ENCODE data around the gene HSPB1. TPM values are rescaled to one million over a fixed set of nuclear protein-coding genes. Genes with fewer than 3 reads are reported as not detected.
A peak's percentile ranks its signal among the peaks of the same experiment; 100 is the strongest.

Gene HSPB1
- total and polyA plus RNA-seq, 2 donors, result 67.7 to 1,040 TPM

- Histone ChIP-seq H3K4me3 (ENCODE audit: low read length in 2 of 2) (no peak overlapping the region), H3K36me3 (ENCODE audit: control insufficient read depth in 2 of 2, insufficient read depth in 2 of 2, low read length in 1 of 2) (no peaks in the 10 kb centered on the region), H3K9me3 (ENCODE audit: control insufficient read depth in 2 of 2, insufficient read depth in 1 of 2, low read length in 1 of 2) (no peaks in the 10 kb centered on the region), H3K27me3 (ENCODE audit: control insufficient read depth in 2 of 2, insufficient read depth in 1 of 2, low read length in 1 of 2) (peaks cover 6 to 73% of the 10 kb centered on the region in 2 donors), H3K27ac (ENCODE audit: low read depth in 1 of 2, low read length in 1 of 2) (no peak overlapping the region), H3K4me1 (ENCODE audit: control insufficient read depth in 2 of 2, insufficient read depth in 2 of 2, low read length in 2 of 2) (peaks cover 0 to 11% of the 10 kb centered on the region in 2 donors)
- no peak for DNase-seq (ENCODE audit: low read depth in 6 of 9, low spot score in 9 of 9)
- WGBS, result 97% methylated on average over 5 of the region's 5 CpGs
Measured at GRCh38 chr7:76273503-76273902, 29.0 kb upstream of the HSPB1 start.

GRCh38 chr7:76278540-76278939, 23.9 kb upstream of the HSPB1 start:
- no peak for DNase-seq (ENCODE audit: low read depth in 6 of 9, low spot score in 9 of 9)
- WGBS, result 92% methylated on average over 1 of the region's 1 CpG
- H3K4me3 ChIP-seq (ENCODE audit: low read length in 2 of 2), result no peak overlapping the region
- H3K4me1 ChIP-seq (ENCODE audit: control insufficient read depth in 2 of 2, insufficient read depth in 2 of 2, low read length in 2 of 2), result peaks cover 2 to 8% of the 10 kb centered on the region in 2 donors
- H3K36me3 ChIP-seq (ENCODE audit: control insufficient read depth in 2 of 2, insufficient read depth in 2 of 2, low read length in 1 of 2), result no peaks in the 10 kb centered on the region
- H3K9me3 ChIP-seq (ENCODE audit: control insufficient read depth in 2 of 2, insufficient read depth in 1 of 2, low read length in 1 of 2), result peaks cover 0 to 1% of the 10 kb centered on the region in 2 donors
- peaks cover 32 to 83% of the 10 kb centered on the region in 2 donors for H3K27me3 ChIP-seq (ENCODE audit: control insufficient read depth in 2 of 2, insufficient read depth in 1 of 2, low read length in 1 of 2)
- no peak overlapping the region for H3K27ac ChIP-seq (ENCODE audit: low read depth in 1 of 2, low read length in 1 of 2)

GRCh38 chr7:76280408-76280807, 22.1 kb upstream of the HSPB1 start:
- peaks cover 2 to 6% of the 10 kb centered on the region in 2 donors for H3K4me1 ChIP-seq (ENCODE audit: control insufficient read depth in 2 of 2, insufficient read depth in 2 of 2, low read length in 2 of 2)
- peaks cover 46 to 91% of the 10 kb centered on the region in 2 donors for H3K27me3 ChIP-seq (ENCODE audit: control insufficient read depth in 2 of 2, insufficient read depth in 1 of 2, low read length in 1 of 2)
- H3K4me3 ChIP-seq (ENCODE audit: low read length in 2 of 2), result no peak overlapping the region
- DNase-seq (ENCODE audit: low read depth in 6 of 9, low spot score in 9 of 9), result no peak
- H3K9me3 ChIP-seq (ENCODE audit: control insufficient read depth in 2 of 2, insufficient read depth in 1 of 2, low read length in 1 of 2), result peaks cover 0 to 6% of the 10 kb centered on the region in 2 donors
- no peak overlapping the region for H3K27ac ChIP-seq (ENCODE audit: low read depth in 1 of 2, low read length in 1 of 2)
- 44% methylated on average over 25 of the region's 25 CpGs for WGBS
- no peaks in the 10 kb centered on the region for H3K36me3 ChIP-seq (ENCODE audit: control insufficient read depth in 2 of 2, insufficient read depth in 2 of 2, low read length in 1 of 2)

- Histone ChIP-seq H3K4me3 (ENCODE audit: low read length in 2 of 2) (peak overlapping the region in 1 of 2 donors; percentile 31), H3K36me3 (ENCODE audit: control insufficient read depth in 2 of 2, insufficient read depth in 2 of 2, low read length in 1 of 2) (no peaks in the 10 kb centered on the region)
- no peak for DNase-seq (ENCODE audit: low read depth in 6 of 9, low spot score in 9 of 9)
Measured at GRCh38 chr7:76281006-76281705, 21.3 kb upstream of the HSPB1 start.

GRCh38 chr7:76281706-76282343, 20.6 kb upstream of the HSPB1 start:
- WGBS, result 3% methylated on average over 36 of the region's 36 CpGs
- H3K36me3 ChIP-seq (ENCODE audit: control insufficient read depth in 2 of 2, insufficient read depth in 2 of 2, low read length in 1 of 2), result no peaks in the 10 kb centered on the region
- no peak for DNase-seq (ENCODE audit: low read depth in 6 of 9, low spot score in 9 of 9)
- peaks cover 0 to 9% of the 10 kb centered on the region in 2 donors for H3K9me3 ChIP-seq (ENCODE audit: control insufficient read depth in 2 of 2, insufficient read depth in 1 of 2, low read length in 1 of 2)
- peaks cover 2 to 6% of the 10 kb centered on the region in 2 donors for H3K4me1 ChIP-seq (ENCODE audit: control insufficient read depth in 2 of 2, insufficient read depth in 2 of 2, low read length in 2 of 2)
- peaks cover 46 to 97% of the 10 kb centered on the region in 2 donors for H3K27me3 ChIP-seq (ENCODE audit: control insufficient read depth in 2 of 2, insufficient read depth in 1 of 2, low read length in 1 of 2)
- H3K4me3 ChIP-seq (ENCODE audit: low read length in 2 of 2), result peak overlapping the region in 1 of 2 donors; percentile 45
- H3K27ac ChIP-seq (ENCODE audit: low read depth in 1 of 2, low read length in 1 of 2), result no peak overlapping the region

More at GRCh38 chr7:76281006-76281705, 21.3 kb upstream of the HSPB1 start:
- H3K27me3 ChIP-seq (ENCODE audit: control insufficient read depth in 2 of 2, insufficient read depth in 1 of 2, low read length in 1 of 2), result peaks cover 46 to 97% of the 10 kb centered on the region in 2 donors
- no peak overlapping the region for H3K27ac ChIP-seq (ENCODE audit: low read depth in 1 of 2, low read length in 1 of 2)
- WGBS, result 6% methylated on average over 60 of the region's 63 CpGs
- peaks cover 2 to 6% of the 10 kb centered on the region in 2 donors for H3K4me1 ChIP-seq (ENCODE audit: control insufficient read depth in 2 of 2, insufficient read depth in 2 of 2, low read length in 2 of 2)
- H3K9me3 ChIP-seq (ENCODE audit: control insufficient read depth in 2 of 2, insufficient read depth in 1 of 2, low read length in 1 of 2), result peaks cover 0 to 9% of the 10 kb centered on the region in 2 donors

GRCh38 chr7:76282344-76283253, 19.9 kb upstream of the HSPB1 start:
- Histone ChIP-seq H3K4me1 (ENCODE audit: control insufficient read depth in 2 of 2, insufficient read depth in 2 of 2, low read length in 2 of 2) (peaks cover 2 to 6% of the 10 kb centered on the region in 2 donors), H3K4me3 (ENCODE audit: low read length in 2 of 2) (peak overlapping the region in 1 of 2 donors; percentile 45), H3K27ac (ENCODE audit: low read depth in 1 of 2, low read length in 1 of 2) (no peak overlapping the region), H3K27me3 (ENCODE audit: control insufficient read depth in 2 of 2, insufficient read depth in 1 of 2, low read length in 1 of 2) (peaks cover 46 to 93% of the 10 kb centered on the region in 2 donors), H3K36me3 (ENCODE audit: control insufficient read depth in 2 of 2, insufficient read depth in 2 of 2, low read length in 1 of 2) (no peaks in the 10 kb centered on the region), H3K9me3 (ENCODE audit: control insufficient read depth in 2 of 2, insufficient read depth in 1 of 2, low read length in 1 of 2) (peaks cover 0 to 9% of the 10 kb centered on the region in 2 donors)
- 4% methylated on average over 98 of the region's 98 CpGs for WGBS
- DNase-seq (ENCODE audit: low read depth in 6 of 9, low spot score in 9 of 9), result no peak

GRCh38 chr7:76283254-76284159, 19.0 kb upstream of the HSPB1 start:
- Histone ChIP-seq H3K36me3 (ENCODE audit: control insufficient read depth in 2 of 2, insufficient read depth in 2 of 2, low read length in 1 of 2) (no peaks in the 10 kb centered on the region), H3K4me3 (ENCODE audit: low read length in 2 of 2) (no peak overlapping the region), H3K27me3 (ENCODE audit: control insufficient read depth in 2 of 2, insufficient read depth in 1 of 2, low read length in 1 of 2) (peaks cover 46 to 85% of the 10 kb centered on the region in 2 donors), H3K9me3 (ENCODE audit: control insufficient read depth in 2 of 2, insufficient read depth in 1 of 2, low read length in 1 of 2) (peaks cover 0 to 9% of the 10 kb centered on the region in 2 donors), H3K4me1 (ENCODE audit: control insufficient read depth in 2 of 2, insufficient read depth in 2 of 2, low read length in 2 of 2) (peaks cover 2 to 6% of the 10 kb centered on the region in 2 donors), H3K27ac (ENCODE audit: low read depth in 1 of 2, low read length in 1 of 2) (no peak overlapping the region)
- WGBS, result 89% methylated on average over 17 of the region's 17 CpGs
- no peak for DNase-seq (ENCODE audit: low read depth in 6 of 9, low spot score in 9 of 9)
